ENCODE data around the gene SHISA6. TPM values are rescaled to one million over a fixed set of nuclear protein-coding genes. Genes with fewer than 3 reads are reported as not detected.

Gene SHISA6
- total RNA-seq, 1 donor from 2014 or later = 1.4 TPM

DNA sequence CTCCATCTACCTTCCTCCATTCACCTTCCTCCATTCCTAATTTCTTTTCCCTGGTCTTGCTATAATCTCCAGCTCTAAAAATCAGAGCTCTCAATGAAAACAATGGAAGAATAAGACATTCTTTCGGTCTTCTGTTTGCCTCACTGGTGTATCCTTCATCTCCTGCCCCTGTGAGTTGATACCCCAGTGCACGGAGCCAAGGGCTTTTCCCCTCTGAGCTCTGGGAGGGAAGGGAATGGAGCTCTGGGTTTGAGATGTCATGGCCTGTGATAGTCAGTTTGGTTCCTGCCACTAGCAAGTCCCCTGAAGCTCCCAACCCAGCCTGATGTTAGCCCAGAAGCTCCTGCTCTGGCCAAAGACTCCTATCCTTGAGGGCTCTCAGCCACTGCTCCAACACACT is 320.7 kb downstream of the SHISA6 start:
- no peak for DNase-seq (ENCODE audit: low read depth, low spot score)
- H3K4me3 Mint-ChIP-seq = no peak overlapping the region
- TF ChIP-seq, protein P1, sequence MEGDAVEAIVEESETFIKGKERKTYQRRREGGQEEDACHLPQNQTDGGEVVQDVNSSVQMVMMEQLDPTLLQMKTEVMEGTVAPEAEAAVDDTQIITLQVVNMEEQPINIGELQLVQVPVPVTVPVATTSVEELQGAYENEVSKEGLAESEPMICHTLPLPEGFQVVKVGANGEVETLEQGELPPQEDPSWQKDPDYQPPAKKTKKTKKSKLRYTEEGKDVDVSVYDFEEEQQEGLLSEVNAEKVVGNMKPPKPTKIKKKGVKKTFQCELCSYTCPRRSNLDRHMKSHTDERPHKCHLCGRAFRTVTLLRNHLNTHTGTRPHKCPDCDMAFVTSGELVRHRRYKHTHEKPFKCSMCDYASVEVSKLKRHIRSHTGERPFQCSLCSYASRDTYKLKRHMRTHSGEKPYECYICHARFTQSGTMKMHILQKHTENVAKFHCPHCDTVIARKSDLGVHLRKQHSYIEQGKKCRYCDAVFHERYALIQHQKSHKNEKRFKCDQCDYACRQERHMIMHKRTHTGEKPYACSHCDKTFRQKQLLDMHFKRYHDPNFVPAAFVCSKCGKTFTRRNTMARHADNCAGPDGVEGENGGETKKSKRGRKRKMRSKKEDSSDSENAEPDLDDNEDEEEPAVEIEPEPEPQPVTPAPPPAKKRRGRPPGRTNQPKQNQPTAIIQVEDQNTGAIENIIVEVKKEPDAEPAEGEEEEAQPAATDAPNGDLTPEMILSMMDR (conservative IDR thresholded peaks at IDR 0.05) = no peak
- H3K27me3 Mint-ChIP-seq (ENCODE audit: low read depth) = peaks cover 9% of the 10 kb centered on the region
- H3K9me3 Mint-ChIP-seq = peaks cover 6% of the 10 kb centered on the region
- H3K4me1 Mint-ChIP-seq = no peaks in the 10 kb centered on the region
- no peak overlapping the region for H3K27ac Mint-ChIP-seq (ENCODE audit: unreplicated experiment)
- no peaks in the 10 kb centered on the region for H3K36me3 Mint-ChIP-seq (ENCODE audit: low read depth)

DNA sequence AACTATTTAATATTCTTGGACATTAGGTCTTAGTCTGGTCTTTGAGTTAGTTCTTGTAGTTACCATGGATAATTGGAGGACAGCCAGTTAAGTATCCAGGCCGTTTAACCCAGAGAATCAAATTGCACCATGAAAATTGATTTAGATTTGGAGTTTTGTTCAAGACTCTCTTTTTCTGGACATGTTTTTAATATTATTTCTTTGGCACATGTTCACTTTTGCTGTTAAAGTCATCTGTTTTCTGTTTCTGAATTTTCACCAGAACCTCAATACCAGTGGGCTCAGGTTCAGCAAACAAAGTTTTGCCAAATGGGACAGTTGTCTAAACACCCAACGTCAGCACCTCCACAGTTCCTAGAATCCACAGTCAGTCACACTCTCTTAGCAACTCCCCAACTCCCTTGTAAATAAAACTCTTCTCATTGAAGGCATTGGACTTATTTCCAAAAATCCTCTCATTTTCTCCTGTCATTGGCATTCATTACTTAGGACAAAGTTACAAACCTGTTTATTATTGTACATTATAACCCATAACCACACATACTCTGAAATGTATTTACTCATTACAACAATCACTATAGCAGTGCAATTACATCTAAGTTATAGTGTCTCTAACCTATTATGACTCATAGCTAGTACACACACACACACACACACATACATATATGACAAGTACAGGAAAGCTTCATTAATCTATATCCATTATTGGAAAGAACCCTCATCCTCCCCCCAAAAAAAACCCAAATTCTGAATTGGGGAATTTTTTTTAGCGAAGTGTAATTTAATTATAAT is 323.8 kb downstream of the SHISA6 start:
- DNase-seq (ENCODE audit: low read depth, low spot score) = no peak
- H3K27ac Mint-ChIP-seq (ENCODE audit: unreplicated experiment) = no peak overlapping the region
- H3K27me3 Mint-ChIP-seq (ENCODE audit: low read depth) = peaks cover 13% of the 10 kb centered on the region
- peaks cover 8% of the 10 kb centered on the region for H3K9me3 Mint-ChIP-seq
- H3K36me3 Mint-ChIP-seq (ENCODE audit: low read depth) = no peaks in the 10 kb centered on the region
- no peaks in the 10 kb centered on the region for H3K4me1 Mint-ChIP-seq
- no peak overlapping the region for H3K4me3 Mint-ChIP-seq
- TF ChIP-seq, protein P1 (conservative IDR thresholded peaks at IDR 0.05) = no peak

DNA sequence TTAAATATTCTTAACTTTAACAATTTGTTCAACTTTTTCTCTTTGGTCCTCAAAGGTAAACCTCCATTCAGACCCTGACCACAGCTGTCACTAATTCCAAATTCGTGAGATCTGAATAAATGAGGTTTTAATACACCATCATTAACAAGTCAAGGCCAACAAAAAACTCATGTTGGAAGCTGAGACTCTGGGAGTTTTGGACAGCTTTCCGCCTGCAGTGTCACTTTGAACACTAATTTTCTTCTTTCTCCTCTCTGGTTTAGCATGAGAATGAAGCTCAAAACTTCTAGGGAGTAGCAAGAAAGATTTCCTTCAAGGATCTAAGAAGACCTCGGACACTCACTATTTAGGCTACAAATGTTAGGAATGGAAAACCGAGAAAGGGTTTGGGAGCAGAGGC is 324.6 kb downstream of the SHISA6 start:
- H3K36me3 Mint-ChIP-seq (ENCODE audit: low read depth) = no peaks in the 10 kb centered on the region
- TF ChIP-seq, protein P1 (conservative IDR thresholded peaks at IDR 0.05) = no peak

DNA sequence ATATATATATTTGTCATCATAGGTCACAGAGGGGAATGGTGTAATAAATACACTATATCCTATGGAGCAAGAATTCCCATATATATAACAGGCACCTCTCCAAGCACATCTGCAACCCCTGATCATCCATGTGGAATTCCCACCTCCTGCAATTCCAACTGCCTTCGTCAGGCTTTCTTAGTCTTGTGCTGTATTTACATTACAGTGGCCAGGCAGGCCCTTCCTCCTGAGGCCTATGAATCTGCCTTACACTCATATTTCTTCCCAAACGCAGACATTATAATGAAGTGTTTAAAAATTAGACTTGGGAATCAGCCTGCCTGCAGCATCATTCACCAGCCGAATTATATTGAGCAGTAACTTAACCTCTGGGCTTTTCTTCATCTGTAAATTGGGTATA is 338.0 kb downstream of the SHISA6 start:
- Mint-ChIP-seq H3K4me3 (no peak overlapping the region), H3K9me3 (peaks cover under 1% of the 10 kb centered on the region), H3K27ac (ENCODE audit: unreplicated experiment) (no peak overlapping the region), H3K36me3 (ENCODE audit: low read depth) (no peaks in the 10 kb centered on the region), H3K27me3 (ENCODE audit: low read depth) (no peaks in the 10 kb centered on the region), H3K4me1 (no peaks in the 10 kb centered on the region)
- TF ChIP-seq, protein P1 (conservative IDR thresholded peaks at IDR 0.05) = no peak
- DNase-seq (ENCODE audit: low read depth, low spot score) = no peak

More for the DNA sequence above, 324.6 kb downstream of the SHISA6 start:
- no peak for DNase-seq (ENCODE audit: low read depth, low spot score)
- no peak overlapping the region for H3K27ac Mint-ChIP-seq (ENCODE audit: unreplicated experiment)
- peaks cover 13% of the 10 kb centered on the region for H3K27me3 Mint-ChIP-seq (ENCODE audit: low read depth)
- no peaks in the 10 kb centered on the region for H3K4me1 Mint-ChIP-seq
- no peak overlapping the region for H3K4me3 Mint-ChIP-seq
- H3K9me3 Mint-ChIP-seq = peaks cover 8% of the 10 kb centered on the region

DNA sequence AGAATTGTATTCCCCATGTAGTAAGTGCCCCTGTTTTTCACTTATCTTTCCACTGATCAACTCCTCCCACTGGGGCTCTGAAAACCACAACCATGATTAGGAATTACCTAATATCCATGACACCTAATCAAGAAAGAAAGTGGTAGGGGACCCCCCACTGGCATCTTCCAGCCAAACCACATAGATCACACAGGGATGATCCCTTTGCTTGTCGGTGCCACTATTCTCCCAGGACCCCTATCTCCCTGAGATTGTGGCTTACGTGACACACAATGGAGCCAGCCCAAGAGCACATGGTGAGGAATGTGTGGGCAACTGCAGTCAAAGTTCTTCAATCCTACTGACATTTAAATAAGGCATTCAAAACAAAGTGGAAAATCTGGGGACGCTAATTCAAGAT is 339.7 kb downstream of the SHISA6 start:
- DNase-seq (ENCODE audit: low read depth, low spot score) = no peak
- Mint-ChIP-seq H3K36me3 (ENCODE audit: low read depth) (no peaks in the 10 kb centered on the region), H3K27me3 (ENCODE audit: low read depth) (no peaks in the 10 kb centered on the region), H3K27ac (ENCODE audit: unreplicated experiment) (no peak overlapping the region), H3K4me1 (no peaks in the 10 kb centered on the region), H3K4me3 (no peak overlapping the region), H3K9me3 (peaks cover 2% of the 10 kb centered on the region)
- TF ChIP-seq, protein P1 (conservative IDR thresholded peaks at IDR 0.05) = no peak
